SU-DHL-6 (cell line): ENCODE measurements around the gene MYLK2.
"Not testable (repeated sequence)": the region's sequence is repeated elsewhere in the genome, so short reads cannot be mapped to it uniquely, and the experiment has no call there.

Experiments
- H2AFZ ChIP-seq: fragments of 200-600 bp; sonication (generic); 2 replicates; pipeline ENCODE4 v1.6.1; 2014; ENCODE audit warnings: low read depth, mild to moderate bottlenecking, moderate library complexity, mixed read lengths, antibody characterized with exemption, low read length; ENCODE audit not compliant: severe bottlenecking
- H3F3A ChIP-seq: fragments of 200-600 bp; shearing (Covaris generic); 2 replicates; pipeline ENCODE4 v1.6.0; 2016; ENCODE audit warnings: antibody characterized with exemption, mild to moderate bottlenecking; ENCODE audit not compliant: insufficient read depth
- H3K27ac ChIP-seq: fragments of 200-600 bp; sonication (generic); 2 replicates; pipeline ENCODE4 v1.5.1; 2016; ENCODE audit warnings: low read depth, mild to moderate bottlenecking, low read length, moderate library complexity, mixed read lengths
- H3K27me3 ChIP-seq: fragments of 200-600 bp; sonication (generic), shearing (Covaris generic); 2 replicates; pipeline ENCODE4 v1.6.0; 2014; ENCODE audit warnings: mild to moderate bottlenecking, low read length
- H3K36me3 ChIP-seq: fragments of 200-600 bp; sonication (generic); 2 replicates; pipeline ENCODE4 v1.6.1; 2014; ENCODE audit warnings: mild to moderate bottlenecking, low read length, mixed read lengths
- H3K4me2 ChIP-seq: fragments of 300-600, 200-600 bp; shearing (Covaris generic), sonication (generic); 2 replicates; pipeline ENCODE4 v1.6.0; 2014; ENCODE audit warnings: low read length, low read depth, mild to moderate bottlenecking; ENCODE audit not compliant: poor library complexity, severe bottlenecking
- H3K4me3 ChIP-seq: fragments of 200-600 bp; sonication (generic); 2 replicates; pipeline ENCODE4 v1.5.1; 2014; ENCODE audit warnings: antibody characterized with exemption, low read length, mild to moderate bottlenecking, mixed read lengths; ENCODE audit not compliant: insufficient read depth, poor library complexity, severe bottlenecking
- H3K79me2 ChIP-seq: fragments of 200-600 bp; sonication (generic); 2 replicates; pipeline ENCODE4 v1.6.1; 2014; ENCODE audit warnings: mild to moderate bottlenecking, low read length, moderate library complexity; ENCODE audit not compliant: insufficient read depth
- H3K9ac ChIP-seq: fragments of 200-600 bp; sonication (generic); 2 replicates; pipeline ENCODE4 v1.7.0; 2014; ENCODE audit warnings: mild to moderate bottlenecking, low read length
- H3K9me2 ChIP-seq: fragments of 200-600 bp; sonication (generic); replicated peaks from 2 replicates; pipeline ENCODE4 v1.6.1; 2014; ENCODE audit warnings: low read length; ENCODE audit not compliant: insufficient read depth
- H3K9me3 ChIP-seq: fragments of 200-600 bp; sonication (generic); 2 replicates; pipeline ENCODE4 v1.6.1; 2014; ENCODE audit warnings: low read length, mixed read lengths; ENCODE audit not compliant: insufficient read depth
- H4K20me1 ChIP-seq: fragments of 200-600 bp; sonication (generic); 2 replicates; pipeline ENCODE4 v1.6.1; 2014; ENCODE audit warnings: low read depth, mild to moderate bottlenecking, antibody characterized with exemption, low read length, moderate library complexity, mixed read lengths
- CTCF ChIP-seq: fragments of 200-600 bp; sonication (generic); IDR thresholded peaks from one replicate; pipeline ENCODE4 v1.5.1; 2017; ENCODE audit warnings: antibody characterized with exemption, mild to moderate bottlenecking, low read length, moderate library complexity; ENCODE audit not compliant: insufficient read depth, poor library complexity, severe bottlenecking
- EZH2phosphoT487 ChIP-seq: fragments of 200-600 bp; sonication (generic), shearing (Covaris generic); conservative IDR thresholded peaks from 2 replicates; pipeline ENCODE4 v1.6.1; 2018; ENCODE audit warnings: mild to moderate bottlenecking, antibody characterized with exemption, low read length, moderate library complexity, mixed read lengths

The MYLK2 gene

DNA sequence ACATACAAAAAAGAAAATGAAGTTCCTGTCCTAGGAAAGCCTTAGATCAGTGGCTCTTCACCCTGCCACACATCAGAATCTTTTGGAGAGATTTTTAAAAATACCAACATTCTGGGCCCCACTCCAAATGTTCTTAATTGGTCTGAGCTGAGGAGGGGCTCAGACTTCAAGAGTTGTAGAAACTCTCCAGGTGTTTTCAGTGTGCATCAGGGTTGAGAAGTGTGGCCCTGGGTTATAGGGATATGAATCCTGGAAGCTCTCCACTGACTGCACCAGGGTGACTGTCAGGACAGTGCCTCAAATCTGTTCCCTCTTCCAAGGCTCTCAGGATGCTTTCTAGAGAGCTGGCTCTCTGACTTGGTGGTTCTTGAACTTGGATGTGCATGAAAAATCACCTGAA lies 5.5 kb upstream of the MYLK2 start:
- Histone ChIP-seq H3K27me3 (no peaks in the 10 kb centered on the region), H3K9me2 (no peaks in the 10 kb centered on the region), H3K9ac (no peak overlapping the region), H3K79me2 (no peaks in the 10 kb centered on the region), H4K20me1 (no peaks in the 10 kb centered on the region), H3K27ac (no peak overlapping the region), H3K9me3 (no peaks in the 10 kb centered on the region), H3K4me3 (no peak overlapping the region), H3K4me2 (no peak overlapping the region), H3F3A (peaks cover 3% of the 10 kb centered on the region; the same call in 1 of the 2 replicates), H2AFZ (no peak overlapping the region), H3K36me3 (no peaks in the 10 kb centered on the region)
- TF ChIP-seq CTCF (no peak), EZH2phosphoT487 (no peak)

DNA sequence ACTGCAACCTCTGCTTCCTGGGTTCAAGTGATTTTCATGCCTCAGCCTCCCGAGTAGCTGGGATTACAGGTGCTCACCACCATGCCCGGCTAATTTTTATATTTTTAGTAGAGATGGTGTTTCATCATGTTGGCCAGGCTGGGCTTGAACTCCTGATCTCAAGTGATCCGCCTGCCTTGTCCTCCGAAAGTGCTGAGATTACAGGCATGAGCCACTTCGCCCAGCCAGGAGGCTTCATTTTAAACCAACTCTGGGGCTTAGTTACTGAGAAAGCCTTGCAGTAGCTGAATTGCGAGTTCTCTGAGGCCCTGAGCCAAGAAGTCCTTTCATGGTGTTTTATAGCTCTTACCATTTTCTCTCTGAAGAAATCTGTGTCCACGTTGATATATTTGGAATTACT lies 5.0 kb upstream of the MYLK2 start:
- not testable (repeated sequence) for H3K36me3 ChIP-seq, H3K79me2 ChIP-seq, H3K4me2 ChIP-seq, H4K20me1 ChIP-seq, H3K27ac ChIP-seq, H3F3A ChIP-seq, H3K9ac ChIP-seq, H2AFZ ChIP-seq, H3K9me2 ChIP-seq, H3K27me3 ChIP-seq, H3K9me3 ChIP-seq, H3K4me3 ChIP-seq

- Histone ChIP-seq H2AFZ (no peak overlapping the region), H3K9ac (no peak overlapping the region)
Observed at GRCh38 chr20:31815408-31816188, 3.6 kb upstream of the MYLK2 start.

More at GRCh38 chr20:31815408-31816188, 3.6 kb upstream of the MYLK2 start:
- Histone ChIP-seq H3K9me2 (no peaks in the 10 kb centered on the region), H3K4me3 (no peak overlapping the region), H3K36me3 (no peaks in the 10 kb centered on the region), H3K27me3 (no peaks in the 10 kb centered on the region), H3K4me2 (no peak overlapping the region), H3K79me2 (no peaks in the 10 kb centered on the region), H3K9me3 (no peaks in the 10 kb centered on the region), H4K20me1 (no peaks in the 10 kb centered on the region), H3F3A (no peaks in the 10 kb centered on the region), H3K27ac (no peak overlapping the region)
- TF ChIP-seq EZH2phosphoT487 (no peak), CTCF (no peak)
